ENCODE data around the gene CFAP157. TPM values are rescaled to one million over a fixed set of nuclear protein-coding genes. Genes with fewer than 3 reads are reported as not detected.

Gene CFAP157
- total RNA-seq, 1 experiment from 2014 or later, result 0.22 TPM

GRCh38 chr9:127732444-127732843 lies 25.7 kb downstream of the CFAP157 start:
- DNase-seq (ENCODE audit: low read depth, low spot score) (no peak), ATAC-seq (no peak)
- H3K9ac ChIP-seq (ENCODE audit: low read length), result no peak overlapping the region
- H3K4me3 ChIP-seq (replicated peaks in 1 of 2; ENCODE audit: low read depth in 1 of 2, low read length in 2 of 2), result no peak overlapping the region
- no peak overlapping the region for H3K4me2 ChIP-seq (ENCODE audit: low read length)
- POLR2A ChIA-PET, result no interaction called here
- no peak overlapping the region for H2AFZ ChIP-seq (ENCODE audit: low read depth, low read length, poor library complexity, severe bottlenecking)
- no peaks in the 10 kb centered on the region for H4K20me1 ChIP-seq (ENCODE audit: insufficient read depth)
- no peak for TF ChIP-seq YY1 (IDR thresholded peaks at IDR 0.05; ENCODE audit: extremely low read depth, insufficient replicate concordance, low read depth, low read length)
- TF ChIP-seq CBX3 (IDR thresholded peaks at IDR 0.05; ENCODE audit: low read depth), result no peak
- no peak for TF ChIP-seq ELF1 (IDR thresholded peaks at IDR 0.05; ENCODE audit: borderline replicate concordance, low read depth)
- TF ChIP-seq SRF (IDR thresholded peaks at IDR 0.05; ENCODE audit: low read depth), result no peak
- TF ChIP-seq TCF7L2 (IDR thresholded peaks at IDR 0.05; ENCODE audit: borderline replicate concordance, extremely low read depth, insufficient read depth, insufficient read length), result no peak
- no peak for TF ChIP-seq CTCF (IDR thresholded peaks at IDR 0.05 in 2 of 3, conservative IDR thresholded peaks at IDR 0.05 in 1 of 3; ENCODE audit: borderline replicate concordance in 1 of 3, insufficient read depth in 1 of 3, low read depth in 2 of 3, low read length in 2 of 3)
- no peak for TF ChIP-seq POLR2A (IDR thresholded peaks at IDR 0.05; ENCODE audit: borderline replicate concordance, extremely low read depth, insufficient read depth, insufficient read length)
- TF ChIP-seq ATF3 (IDR thresholded peaks at IDR 0.05), result no peak
- RAD21 ChIA-PET (ENCODE audit: low non-redundant PET in 1 of 2, low total read pairs in 2 of 2, uncharacterized antibody in 2 of 2, unreplicated experiment in 2 of 2), result no interaction called here
- intact Hi-C loops (cut with micrococcal nuclease), result no loop called here
- CTCF ChIA-PET, result no interaction called here
- no TSS peak for BruUV-seq (replicated peaks)
- no peaks in the 10 kb centered on the region for H3K27me3 ChIP-seq (ENCODE audit: insufficient read depth, low read length)
- peaks cover 4 to 17% of the 10 kb centered on the region in 2 experiments for H3K4me1 ChIP-seq (ENCODE audit: control insufficient read depth in 1 of 2, insufficient read depth in 2 of 2, low read length in 2 of 2)
- H3K9me2 ChIP-seq (ENCODE audit: insufficient read depth), result no peaks in the 10 kb centered on the region
- no peaks in the 10 kb centered on the region for H3K36me3 ChIP-seq (ENCODE audit: control insufficient read depth in 1 of 2, insufficient read depth in 2 of 2, low read length in 2 of 2)
- no peaks in the 10 kb centered on the region for H3K9me3 ChIP-seq (ENCODE audit: control insufficient read depth in 1 of 2, insufficient read depth in 1 of 2, low read depth in 1 of 2, low read length in 2 of 2)
- no peaks in the 10 kb centered on the region for H3K79me2 ChIP-seq (ENCODE audit: insufficient read depth, low read length)
- no peak overlapping the region for H3K27ac ChIP-seq (ENCODE audit: low read depth, low read length)
